ENCODE measurements around the gene VWA1.
"Not testable (repeated sequence)": the region's sequence is repeated elsewhere in the genome, so short reads cannot be mapped to it uniquely, and the experiment has no call there.

VWA1 gene

DNA sequence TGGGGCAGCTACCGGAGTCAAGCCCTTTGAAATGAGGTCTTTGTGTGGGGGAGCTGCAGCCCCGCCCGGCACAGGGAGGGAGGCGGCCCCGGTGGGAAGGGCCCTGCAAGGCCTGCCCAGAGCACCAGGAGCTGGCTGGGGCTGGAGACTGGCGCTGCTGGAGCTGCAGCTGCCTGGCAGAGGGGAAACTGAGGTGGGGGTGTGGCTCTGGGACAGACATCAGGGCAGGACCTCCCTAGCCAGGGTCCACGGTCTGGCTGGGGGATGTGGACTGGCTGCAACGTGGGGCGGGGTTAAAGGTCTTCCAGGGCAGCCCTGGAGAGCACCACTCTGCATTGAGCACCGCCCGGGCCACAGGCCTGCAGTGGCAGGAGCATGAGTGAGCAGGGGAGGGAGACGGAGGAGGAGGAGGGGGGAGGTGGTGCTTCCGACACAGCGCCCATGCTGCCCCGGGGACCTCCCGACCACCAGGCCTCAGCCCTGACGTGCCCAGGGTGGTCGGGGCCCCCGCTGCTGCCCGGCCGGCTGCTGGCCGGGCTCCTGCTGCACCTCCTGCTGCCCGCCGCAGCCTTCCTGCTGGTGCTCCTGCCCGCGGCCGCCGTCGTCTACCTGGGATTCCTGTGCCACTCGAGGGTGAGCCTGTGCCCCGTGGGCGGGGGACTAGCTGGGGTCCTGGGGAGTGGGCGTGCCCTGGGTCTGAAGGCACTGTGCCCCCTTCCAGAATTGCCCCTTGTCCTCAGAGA is 9.6 kb upstream of the VWA1 start:
- DNase-seq = no peak

DNA sequence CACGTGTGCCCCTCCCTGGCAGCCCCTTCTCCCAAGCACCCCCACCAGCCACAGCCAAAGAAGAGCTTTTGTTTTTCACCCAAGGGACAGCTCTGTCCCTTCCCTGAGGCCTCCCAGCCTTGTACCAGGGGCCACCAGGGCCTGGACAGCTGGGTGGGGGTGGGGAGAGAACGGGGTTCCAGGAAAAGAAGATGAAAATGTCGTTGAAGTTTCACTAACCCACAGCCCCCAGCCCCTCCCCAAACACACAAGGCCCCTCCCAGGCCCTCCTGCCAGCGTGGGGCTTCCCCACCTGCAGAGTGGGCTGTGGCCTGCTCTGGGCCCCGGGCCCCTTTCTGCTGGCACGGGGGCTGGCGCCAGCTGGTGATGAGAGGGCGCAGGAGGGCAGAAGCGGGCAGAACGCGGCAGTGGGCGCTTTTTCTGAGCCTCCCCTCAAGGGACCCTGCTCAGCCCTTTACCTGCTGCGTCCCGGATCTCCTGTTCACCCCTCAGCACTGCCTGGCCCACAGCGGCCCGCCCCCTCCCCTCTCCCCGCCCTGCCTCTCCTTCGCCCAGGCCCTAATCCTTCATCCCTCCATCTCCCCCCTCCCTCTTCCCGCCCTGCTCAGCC is 8.9 kb upstream of the VWA1 start:
- no peak for DNase-seq

DNA sequence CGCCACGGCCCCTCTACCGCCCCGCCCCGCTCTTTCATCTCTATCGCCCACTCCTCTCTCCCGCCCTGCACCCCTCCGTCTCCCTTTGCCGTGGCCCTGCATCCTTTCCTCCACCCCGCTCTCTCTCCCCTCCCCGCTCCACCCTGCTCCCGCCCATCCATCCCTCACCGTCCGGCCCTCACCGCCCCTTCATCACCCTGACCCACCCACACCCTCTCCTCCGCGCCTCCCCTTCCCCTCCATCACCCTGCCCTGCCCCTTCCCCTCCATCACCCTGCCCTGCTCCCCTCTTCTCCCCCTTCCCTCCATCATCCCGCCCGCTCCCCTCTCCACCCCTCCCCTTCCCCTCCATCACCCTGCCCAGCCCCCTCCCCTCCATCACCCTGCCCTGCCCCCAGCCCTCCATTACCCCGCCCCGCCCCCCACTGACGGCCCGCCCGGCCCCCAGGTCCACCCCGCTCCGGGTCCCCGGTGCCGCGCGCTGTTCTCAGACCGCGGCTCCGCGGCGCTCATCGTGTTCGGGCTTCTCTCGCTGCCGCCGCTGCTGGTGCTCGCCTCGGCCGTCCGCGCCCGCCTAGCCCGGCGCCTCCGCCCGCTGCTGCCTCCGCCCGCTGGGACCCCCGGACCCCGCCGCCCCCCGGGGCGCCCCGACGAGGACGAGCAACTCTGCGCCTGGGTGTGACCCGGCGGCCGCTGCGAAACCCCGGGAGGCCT is 8.2 kb upstream of the VWA1 start:
- peak; percentile 11 for DNase-seq

DNA sequence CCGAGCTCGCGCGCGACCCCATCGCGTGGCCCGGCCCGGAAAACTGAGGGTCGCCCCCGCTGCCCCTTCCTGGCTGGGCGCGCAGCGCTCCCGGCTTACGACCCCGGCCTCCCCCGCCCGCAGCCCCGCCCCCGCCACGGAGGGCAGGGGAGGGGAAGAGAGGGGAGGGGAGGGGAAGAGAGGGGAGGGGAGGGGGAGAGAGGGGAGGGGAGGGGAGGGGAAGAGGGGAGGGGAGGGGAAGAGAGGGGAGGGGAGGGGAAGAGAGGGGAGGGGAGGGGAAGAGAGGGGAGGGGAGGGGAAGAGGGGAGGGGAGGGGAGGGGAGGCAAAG is 7.7 kb upstream of the VWA1 start:
- DNase-seq = peak; percentile 11

DNA sequence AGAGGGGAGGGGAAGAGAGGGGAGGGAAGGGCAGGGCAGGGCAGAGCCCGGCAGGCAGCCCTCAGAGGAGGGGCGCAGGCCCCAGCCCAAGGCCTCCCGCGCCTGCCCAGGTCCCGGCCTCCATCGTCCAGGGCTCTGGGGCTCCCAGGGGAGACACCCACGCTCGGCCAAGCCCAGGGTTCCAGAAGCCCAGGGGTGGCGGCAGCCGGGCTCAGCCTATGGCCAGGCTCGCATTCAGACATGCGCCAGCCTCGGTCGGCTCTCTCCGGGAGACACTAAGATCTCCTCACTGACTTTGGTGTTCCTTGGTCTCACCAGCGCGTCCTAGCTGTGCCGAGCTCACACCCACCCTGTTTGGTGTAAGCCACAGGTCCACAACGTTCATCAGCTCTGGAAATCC is 7.3 kb upstream of the VWA1 start:
- DNase-seq = no peak

DNA sequence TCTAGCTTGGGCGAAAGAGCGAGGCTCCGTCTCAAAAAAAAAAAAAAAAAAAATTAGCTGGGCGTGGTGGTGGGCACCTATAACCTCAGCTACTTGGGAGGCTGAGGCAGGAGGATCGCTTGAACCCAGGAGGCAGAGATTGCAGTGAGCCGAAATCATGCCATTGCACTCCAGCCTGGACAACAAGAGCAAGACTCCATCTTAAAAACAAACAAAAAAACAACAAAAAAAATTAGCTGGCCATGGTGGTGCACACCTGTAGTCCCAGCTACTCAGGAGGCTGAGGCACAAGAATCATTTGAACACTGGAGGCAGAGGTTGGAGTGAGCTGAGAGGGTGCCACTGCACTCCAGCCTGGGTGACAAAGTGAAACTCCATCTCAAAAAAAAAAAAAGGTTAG is 6.5 kb upstream of the VWA1 start:
- DNase-seq = not testable (repeated sequence)

DNA sequence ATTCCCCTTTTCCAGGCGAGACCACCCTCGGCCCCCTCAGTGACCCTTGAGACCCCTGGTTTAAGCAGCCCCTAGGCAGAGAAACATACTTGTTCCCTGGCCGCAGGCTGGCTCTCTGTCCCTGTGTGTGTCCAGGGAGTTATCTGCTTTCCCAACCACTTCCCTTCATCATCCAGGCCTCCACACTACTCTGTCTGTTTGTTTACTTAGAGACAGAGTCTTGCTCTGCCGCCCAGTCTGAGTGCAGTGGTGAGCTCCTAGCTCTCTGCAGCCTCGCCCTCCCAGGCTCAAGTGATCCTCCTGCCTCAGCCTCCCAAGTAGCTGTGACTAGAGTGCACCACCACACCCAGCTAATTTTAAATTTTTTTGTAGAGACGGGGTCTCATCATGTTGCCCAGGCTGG is 5.8 kb upstream of the VWA1 start:
- no peak for DNase-seq

DNA sequence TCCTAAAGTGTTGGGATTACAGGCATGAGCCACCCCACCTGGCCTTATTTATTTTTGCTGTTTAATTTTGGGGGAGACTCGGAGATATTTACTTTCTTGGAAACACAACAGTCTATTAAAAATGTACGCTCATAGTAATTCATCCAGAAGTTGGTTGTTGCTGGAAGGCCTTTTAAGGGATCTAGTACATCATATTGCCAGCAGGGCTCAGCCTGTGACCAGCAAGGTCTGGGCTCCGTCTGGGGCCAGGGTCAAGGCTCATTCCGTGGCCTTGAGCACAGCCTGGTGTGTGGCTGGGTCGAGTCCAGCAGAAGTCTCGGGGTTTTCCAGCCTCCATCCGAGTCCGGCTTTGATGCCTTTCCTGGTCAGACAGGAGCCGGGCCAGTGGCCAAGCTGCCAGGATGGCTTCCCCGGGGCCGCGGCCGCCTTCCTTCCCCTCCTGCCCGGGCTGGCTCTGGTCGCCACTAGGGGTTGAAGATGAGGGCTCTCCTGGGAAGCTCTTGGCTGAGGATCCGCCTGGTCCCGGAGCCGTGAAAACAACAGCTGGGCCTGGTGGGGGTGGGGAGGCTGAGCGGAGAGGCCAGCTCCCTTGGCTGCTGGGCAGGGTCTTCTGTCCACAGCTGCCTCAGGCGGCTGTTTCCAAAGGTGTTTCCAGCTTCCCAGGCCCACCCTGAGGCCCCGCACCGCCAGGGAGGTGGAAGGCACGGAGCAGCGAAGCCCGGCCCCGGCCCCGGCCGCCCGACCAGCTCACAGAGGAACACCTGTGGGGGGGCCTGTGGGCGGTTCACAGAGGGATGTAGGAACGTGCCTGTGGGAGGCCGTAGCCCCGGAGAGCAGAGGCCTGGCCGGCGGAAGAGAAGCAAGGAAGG is 5.1 kb upstream of the VWA1 start:
- no peak for DNase-seq

DNA sequence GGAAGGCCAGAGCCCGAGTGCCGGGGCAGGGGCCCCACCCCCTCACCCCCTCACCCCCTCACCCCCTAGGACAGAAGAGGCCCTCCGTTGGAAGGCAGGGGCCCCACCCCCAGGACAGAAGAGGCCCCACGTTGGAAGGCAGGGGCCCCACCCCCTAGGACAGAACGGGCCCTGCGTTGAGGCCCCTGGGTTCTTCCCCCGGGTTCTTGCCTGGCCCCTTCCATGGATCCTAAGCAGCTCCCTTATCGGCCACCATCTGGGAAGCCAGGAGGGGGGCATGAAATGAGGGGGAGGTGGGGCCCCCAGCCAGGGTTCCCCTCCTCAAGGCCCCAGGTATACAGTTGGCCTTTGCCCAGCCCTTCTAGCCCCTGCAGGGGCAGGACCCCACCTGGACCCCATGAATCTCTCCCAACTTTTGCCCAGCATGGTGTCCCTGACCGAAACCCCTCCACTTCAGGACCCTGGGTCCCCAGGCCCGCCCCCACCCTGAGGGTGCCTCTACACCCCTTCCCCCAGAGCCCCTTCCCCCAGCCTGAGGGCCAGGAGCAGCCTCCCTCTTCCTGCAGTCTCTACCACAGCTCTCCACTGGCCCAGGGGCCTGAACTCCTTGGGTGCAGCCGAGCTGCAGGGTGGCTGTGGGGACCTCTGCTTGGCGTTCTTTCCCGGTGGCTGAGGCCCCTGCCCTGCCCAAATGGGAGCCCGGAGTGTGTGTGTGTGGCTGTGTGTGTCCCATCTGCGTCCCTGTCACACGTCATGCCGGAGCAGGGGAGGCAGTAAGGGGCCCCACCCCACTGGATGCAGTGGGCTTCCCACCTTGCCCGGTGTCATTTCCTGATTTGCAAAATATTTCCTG is 4.3 kb upstream of the VWA1 start:
- DNase-seq = no peak

DNA sequence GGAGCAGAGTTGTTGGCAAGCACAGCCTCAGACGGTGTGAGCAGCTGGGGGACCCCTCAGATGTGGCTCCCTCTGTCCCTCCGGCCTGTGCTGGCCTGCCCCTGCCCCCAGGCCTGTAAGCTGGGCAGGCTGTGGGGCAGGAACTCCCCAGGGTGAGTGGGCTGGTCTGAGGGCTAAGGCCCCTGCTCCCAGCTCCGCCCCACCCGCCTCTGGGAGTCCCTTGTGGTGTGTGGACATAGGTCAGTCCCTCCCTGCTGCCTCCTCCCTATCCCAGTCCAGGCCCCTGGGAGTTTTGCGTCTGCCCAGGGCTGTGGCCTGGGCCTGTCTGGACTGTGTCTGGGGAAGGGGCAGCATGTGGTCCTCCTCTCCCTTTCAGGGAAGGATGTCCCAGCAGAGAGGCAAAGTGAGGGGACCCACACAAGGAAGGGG is 3.6 kb upstream of the VWA1 start:
- DNase-seq = no peak

DNA sequence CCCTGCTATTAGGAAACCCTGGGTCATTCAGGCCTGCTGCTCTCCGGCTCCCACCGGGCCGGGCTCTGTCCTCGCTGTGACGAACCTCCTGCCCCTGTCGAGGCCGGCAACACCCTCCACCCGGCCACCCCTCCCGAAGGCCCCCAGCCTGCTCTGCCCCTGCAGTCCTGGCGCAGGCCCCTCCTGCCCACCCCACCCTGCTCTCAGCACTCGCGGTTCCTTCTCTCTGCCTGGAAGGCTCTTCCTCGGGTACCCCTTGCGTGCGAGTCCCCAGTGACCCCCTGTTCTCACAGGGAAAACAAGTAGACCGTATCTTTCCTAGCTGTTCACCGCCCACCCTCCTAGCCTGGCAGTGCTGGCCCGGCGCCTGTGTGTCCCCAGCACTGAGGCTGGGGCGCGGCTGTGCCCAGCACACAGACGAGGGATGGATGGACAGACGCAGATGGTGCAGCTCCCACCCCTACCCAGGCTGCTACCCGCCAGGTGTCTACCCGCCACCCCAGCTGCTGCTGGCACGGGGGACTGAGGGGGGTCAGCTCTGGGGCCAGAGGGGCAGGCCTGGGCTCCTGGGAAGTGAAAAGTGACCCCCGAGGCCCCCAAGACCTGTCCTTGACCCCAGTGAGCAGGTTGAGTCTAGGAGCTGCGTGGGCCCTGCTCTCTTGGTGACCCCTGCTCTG is 3.1 kb upstream of the VWA1 start:
- DNase-seq = no peak

DNA sequence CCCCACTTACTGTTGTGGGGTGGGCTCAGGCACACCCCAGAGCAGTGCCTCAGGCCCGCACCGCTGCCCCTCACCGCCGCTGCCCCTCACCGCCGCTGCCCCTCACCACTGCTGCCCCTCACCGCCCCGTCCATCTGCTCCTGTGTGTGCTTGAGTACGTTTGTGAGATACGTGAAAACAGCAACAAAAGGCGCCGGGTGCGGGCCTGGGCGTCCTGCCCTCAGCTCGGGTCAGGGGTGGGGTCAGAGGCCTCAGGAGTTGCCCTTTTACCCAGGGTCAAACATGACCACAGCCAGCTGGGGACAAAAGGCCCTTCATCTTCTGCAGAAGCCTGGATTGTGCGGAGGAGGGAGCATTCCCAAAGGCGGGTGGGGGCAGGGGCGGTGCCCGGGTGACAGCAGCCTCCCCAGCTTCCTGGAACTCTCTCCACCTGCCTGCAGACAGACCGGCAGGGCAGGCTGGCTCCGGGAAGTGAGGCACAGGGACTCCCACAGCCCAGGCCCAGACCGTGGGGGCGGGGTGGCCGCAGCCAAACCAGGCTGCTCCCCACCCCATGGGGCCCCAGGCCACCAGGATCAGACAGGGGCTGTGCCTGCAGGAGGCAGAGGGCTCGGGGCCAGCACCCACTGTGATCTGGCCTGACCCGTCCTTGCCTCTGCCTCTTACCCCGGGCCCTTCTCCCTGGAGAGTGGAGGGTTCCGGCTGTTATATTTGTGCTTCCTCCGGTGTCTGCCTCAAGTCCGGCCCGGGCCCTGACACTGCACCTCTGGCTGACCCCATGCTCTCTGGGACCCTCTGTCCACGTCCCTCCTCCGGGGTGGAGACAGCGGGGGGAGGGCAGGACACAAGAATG is 2.3 kb upstream of the VWA1 start:
- DNase-seq = no peak

DNA sequence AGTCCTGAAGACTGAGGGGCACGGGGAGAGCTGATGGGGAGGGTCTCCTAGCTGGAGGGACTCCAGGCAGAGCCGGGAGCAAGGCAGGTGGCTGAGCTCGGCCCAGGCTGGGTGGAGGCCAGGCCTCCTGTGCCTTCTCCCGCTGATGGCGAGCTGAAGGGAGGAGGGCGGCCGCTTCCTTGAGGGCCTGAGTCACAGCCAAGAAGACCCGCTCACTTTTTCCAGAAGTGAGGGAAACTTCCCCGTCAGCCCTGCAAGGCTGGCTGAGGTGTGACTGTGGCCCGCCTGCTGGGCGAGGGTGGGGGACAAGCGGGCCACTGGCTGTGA is 1.7 kb upstream of the VWA1 start:
- no peak for DNase-seq

DNA sequence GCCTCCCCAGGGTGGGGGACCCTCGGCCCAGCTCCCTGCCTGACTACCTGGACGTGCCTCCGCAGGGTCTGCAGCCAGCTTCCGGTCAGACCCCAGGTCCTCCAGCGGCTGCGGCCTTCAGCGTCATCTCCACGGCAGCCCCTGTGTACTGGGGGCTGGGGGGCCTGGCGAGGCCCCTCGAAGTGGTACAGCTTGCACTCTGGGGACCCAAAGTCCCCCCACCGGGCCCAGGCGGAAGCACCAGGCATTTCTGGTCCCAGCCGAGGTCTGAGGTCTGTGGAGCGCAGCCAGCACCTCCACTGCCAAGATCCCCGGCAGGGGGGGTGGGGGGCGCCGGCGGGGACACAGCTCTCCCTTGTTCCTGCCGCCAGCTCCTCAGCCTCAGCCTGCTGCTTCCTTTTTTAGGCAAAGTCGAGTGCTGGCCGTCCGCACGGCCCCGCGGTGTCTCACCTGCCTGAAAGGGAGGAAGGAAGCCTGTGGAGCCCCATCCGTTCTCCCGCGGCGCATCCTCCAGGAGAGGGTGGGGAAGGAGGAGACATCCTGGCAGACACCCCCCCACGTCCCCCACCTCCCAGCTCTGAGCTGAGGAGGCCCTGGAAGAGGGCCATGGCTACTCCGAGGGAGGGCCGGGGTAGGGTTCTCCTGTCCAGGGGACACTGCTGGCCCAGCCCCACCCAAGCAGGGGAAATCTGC is 1.2 kb upstream of the VWA1 start:
- no peak for DNase-seq

DNA sequence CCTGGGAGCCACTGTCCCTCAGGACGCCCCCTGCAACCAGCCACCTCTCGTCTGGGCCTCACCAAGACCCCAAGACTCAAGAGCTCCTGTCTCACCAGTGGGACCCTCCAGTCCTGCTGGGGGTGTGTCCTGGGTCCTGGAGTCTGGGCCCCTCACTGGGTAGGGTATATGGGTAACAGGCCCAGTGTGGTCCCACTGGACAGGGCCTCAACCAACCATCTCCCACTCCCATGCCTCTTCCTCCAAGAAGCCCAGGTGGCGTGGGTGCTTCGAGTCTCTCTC is 725 bp upstream of the VWA1 start:
- DNase-seq = no peak

DNA sequence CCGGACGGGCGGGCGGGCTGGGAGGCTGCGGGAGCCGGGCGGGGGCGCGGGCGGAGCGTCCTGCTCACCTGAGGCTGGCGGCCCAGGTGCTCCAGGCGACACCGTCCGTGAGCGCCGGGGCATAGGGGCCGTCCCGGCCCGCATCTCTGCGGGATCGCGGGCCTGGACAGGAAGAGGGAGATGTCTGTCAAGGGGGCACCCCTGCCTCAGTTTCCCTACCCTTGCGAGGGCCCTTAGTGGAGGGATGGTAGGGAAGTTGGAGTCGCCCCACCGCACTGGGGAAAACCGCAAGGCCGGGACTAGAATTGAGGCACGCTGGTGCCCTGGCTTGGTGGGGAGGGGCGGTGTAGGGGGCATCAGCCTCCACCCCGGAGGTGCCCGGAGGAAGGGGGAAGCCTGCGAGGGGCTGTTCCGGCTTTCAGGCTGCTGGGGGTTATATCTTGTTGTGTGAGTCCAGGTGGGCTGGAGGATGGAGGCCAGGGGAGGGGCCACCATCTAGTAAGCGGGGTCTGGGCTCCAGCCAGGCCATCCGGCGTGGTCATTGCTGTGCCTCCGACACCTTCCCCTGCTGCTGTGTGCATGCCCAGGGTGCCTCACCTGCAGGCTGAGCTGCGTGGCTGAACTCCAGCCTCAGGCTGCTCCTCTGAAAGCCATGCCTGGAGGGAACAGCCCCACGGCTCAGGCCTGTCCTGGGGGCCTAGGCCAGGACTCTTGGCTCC is 580 bp downstream of the VWA1 start:
- DNase-seq = no peak

DNA sequence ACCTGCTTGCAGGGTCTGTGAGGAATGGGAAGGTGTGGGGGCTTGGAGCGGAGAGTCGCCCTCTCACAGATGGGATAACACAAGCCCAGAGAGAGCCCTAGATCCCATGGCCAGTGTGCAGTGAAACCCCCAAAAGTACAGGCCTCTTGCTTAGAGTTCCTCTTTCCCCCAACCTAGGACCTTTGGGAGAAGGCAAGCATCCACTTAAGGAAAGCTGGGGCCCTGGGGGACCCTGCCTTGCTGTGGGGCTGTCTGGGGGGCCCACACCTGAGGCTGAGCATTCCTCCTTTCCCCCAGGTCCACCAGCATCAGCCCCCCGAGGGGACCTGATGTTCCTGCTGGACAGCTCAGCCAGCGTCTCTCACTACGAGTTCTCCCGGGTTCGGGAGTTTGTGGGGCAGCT is 1.1 kb downstream of the VWA1 start:
- DNase-seq = no peak

DNA sequence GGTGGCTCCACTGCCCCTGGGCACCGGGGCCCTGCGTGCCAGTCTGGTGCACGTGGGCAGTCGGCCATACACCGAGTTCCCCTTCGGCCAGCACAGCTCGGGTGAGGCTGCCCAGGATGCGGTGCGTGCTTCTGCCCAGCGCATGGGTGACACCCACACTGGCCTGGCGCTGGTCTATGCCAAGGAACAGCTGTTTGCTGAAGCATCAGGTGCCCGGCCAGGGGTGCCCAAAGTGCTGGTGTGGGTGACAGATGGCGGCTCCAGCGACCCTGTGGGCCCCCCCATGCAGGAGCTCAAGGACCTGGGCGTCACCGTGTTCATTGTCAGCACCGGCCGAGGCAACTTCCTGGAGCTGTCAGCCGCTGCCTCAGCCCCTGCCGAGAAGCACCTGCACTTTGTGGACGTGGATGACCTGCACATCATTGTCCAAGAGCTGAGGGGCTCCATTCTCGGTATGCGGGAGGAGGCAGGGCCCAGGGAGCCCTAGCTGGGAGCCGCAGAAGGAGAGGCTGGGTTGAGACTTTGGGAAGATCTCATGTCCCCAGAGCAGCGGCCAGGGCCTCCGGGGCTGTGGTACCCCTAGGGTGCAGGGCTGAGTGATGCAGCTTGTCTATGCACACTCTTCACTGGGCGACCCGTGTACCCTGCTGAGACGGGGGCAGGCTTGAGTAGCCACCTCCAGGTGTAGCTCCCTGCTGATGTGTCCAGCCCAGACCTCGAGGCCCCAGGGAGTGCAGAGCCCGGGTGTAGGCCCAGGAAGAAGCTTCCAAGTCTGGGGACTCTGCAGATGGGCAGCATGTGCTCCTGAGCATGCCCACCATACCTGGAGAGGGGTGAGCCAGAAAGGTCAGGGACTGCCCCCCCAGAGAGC is 1.8 kb downstream of the VWA1 start:
- DNase-seq = no peak

DNA sequence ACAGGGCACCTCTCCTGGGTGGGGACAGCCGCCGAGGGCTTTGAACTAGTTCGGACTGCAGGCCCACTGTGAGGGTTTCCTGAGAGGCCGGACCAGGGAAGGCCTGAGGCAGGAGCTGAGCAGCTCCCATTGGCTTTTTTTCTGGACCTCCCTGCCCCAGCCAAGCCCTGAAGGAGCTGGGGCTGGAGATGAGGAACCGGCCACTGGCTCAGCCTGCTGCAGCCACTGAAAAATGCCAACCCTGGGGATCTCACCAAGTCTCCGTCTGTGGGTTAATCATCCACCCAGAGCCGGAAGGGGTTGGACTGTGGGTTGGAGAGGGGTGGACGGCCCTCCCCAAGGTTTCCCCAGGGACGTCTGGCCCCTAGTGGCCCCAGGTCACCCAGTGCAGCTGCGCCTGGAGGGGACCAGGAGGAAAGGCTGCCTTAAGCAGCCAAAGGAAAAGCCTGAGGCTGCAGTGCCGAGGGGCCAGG is 2.5 kb downstream of the VWA1 start:
- DNase-seq = no peak

All from CD4-positive, alpha-beta T cell treated with Interleukin-6 for 4 hours (primary cell).